H1 (cell line): ENCODE measurements around the gene CPEB1. TPM values are rescaled to one million over a fixed set of nuclear protein-coding genes. Genes with fewer than 3 reads are reported as not detected.

ENCODE experiments used
- CTCF ChIA-PET: fragments of 300-600 bp; sonication (Branson Sonifier 250); formaldehyde crosslinking; loops from one replicate; lab custom pipeline; 2021; ENCODE audit not compliant: partially characterized antibody; lab: Charles Lee
- POLR2A ChIA-PET: fragments of 300-600 bp; sonication (Branson Sonifier 250); formaldehyde crosslinking; loops from one replicate; lab custom pipeline; 2021; ENCODE audit warnings: inconsistent platforms; ENCODE audit not compliant: partially characterized antibody; lab: Charles Lee
- DNase-seq, 2 experiments: peaks; one replicate each; pipeline versions ENCODE4 v3.0.0 to v3.0.0-alpha.2; 2010 to 2022; ENCODE audit warnings: low spot score in 2 of 2, low read depth in 1 of 2, mixed read lengths in 1 of 2
- FAIRE-seq: peaks from 2 replicates; lab custom pipeline; 2011; peaks lifted over from hg19 to GRCh38; lab: Jason Lieb, UNC
- H2AFZ ChIP-seq: 2 replicates; pipeline ENCODE4 v1.8.1; 2012; ENCODE audit warnings: low read length, inconsistent platforms
- H2AK5ac ChIP-seq: 2 replicates; pipeline ENCODE4 v1.6.1; 2013; ENCODE audit warnings: low read depth, low read length
- H2BK120ac ChIP-seq: replicated peaks from 2 replicates; pipeline ENCODE3; 2013; ENCODE audit warnings: low read depth, low read length, inconsistent platforms
- H2BK12ac ChIP-seq: 2 replicates; pipeline ENCODE4 v1.6.1; 2013; ENCODE audit warnings: low read depth, low read length
- H2BK15ac ChIP-seq: 2 replicates; pipeline ENCODE4 v1.6.1; 2013; ENCODE audit warnings: low read length
- H2BK20ac ChIP-seq: 2 replicates; pipeline ENCODE4 v1.6.1; 2013; ENCODE audit warnings: low read length
- H2BK5ac ChIP-seq: 2 replicates; pipeline ENCODE4 v1.6.1; 2013; ENCODE audit warnings: low read depth, low read length
- H3K14ac ChIP-seq: 2 replicates; pipeline ENCODE4 v1.6.1; 2013; ENCODE audit warnings: inconsistent platforms; ENCODE audit not compliant: insufficient read length
- H3K18ac ChIP-seq: 2 replicates; pipeline ENCODE4 v1.6.1; 2013; ENCODE audit warnings: low read length; ENCODE audit errors: extremely low read depth
- H3K23ac ChIP-seq: 2 replicates; pipeline ENCODE4 v1.6.1; 2013; ENCODE audit warnings: inconsistent platforms; ENCODE audit not compliant: insufficient read length
- H3K23me2 ChIP-seq: 2 replicates; pipeline ENCODE4 v1.6.1; 2013; ENCODE audit warnings: low read depth, low read length
- H3K27ac ChIP-seq: 2 replicates; pipeline ENCODE4 v1.6.1; 2011; ENCODE audit warnings: low read depth, low read length, inconsistent platforms
- H3K27me3 ChIP-seq, 4 experiments: replicated peaks in 1 of 4; 1 replicate in 1 of 4; 2 replicates in 3 of 4; pipeline versions ENCODE4 v1.6.1 to v1.8.1; 2011 to 2013; ENCODE audit warnings: low read length in 3 of 4, mild to moderate bottlenecking in 3 of 4, inconsistent platforms in 2 of 4, mixed read lengths in 2 of 4, moderate library complexity in 1 of 4; ENCODE audit not compliant: control insufficient read depth in 3 of 4, insufficient read depth in 3 of 4; ENCODE audit errors: extremely low read depth in 1 of 4
- H3K36me3 ChIP-seq, 4 experiments: 2 replicates each; pipeline versions ENCODE4 v1.6.1 to v1.8.1; 2011 to 2013; ENCODE audit warnings: mild to moderate bottlenecking in 4 of 4, low read length in 3 of 4, moderate library complexity in 2 of 4, control low read depth in 1 of 4, inconsistent platforms in 1 of 4; ENCODE audit not compliant: insufficient read depth in 4 of 4, control insufficient read depth in 2 of 4
- H3K4ac ChIP-seq: replicated peaks from 2 replicates; pipeline ENCODE3; 2013; ENCODE audit warnings: low read length, low read depth, mixed read lengths, inconsistent platforms; ENCODE audit not compliant: insufficient read length
- H3K4me1 ChIP-seq, 4 experiments: replicated peaks in 1 of 4; 1 replicate in 1 of 4; 2 replicates in 3 of 4; pipeline versions ENCODE4 v1.6.1 to v1.8.1; 2011 to 2013; ENCODE audit warnings: low read length in 3 of 4, inconsistent platforms in 2 of 4, mixed read lengths in 1 of 4; ENCODE audit not compliant: insufficient read depth in 4 of 4, control insufficient read depth in 3 of 4
- H3K4me2 ChIP-seq, 2 experiments: 2 replicates each; pipeline versions ENCODE4 v1.6.1 to v1.8.1; 2011 to 2013; ENCODE audit warnings: low read depth in 2 of 2, low read length in 2 of 2, control low read depth in 1 of 2, inconsistent platforms in 1 of 2, mild to moderate bottlenecking in 1 of 2; ENCODE audit not compliant: insufficient read depth in 1 of 2
- H3K4me3 ChIP-seq, 4 experiments: fragments of 200-600, 300-600 bp in 1 of 4; sonication (generic), shearing (Covaris generic), sonication (Bioruptor Twin) in 1 of 4; 2 replicates each; pipeline versions ENCODE4 v1.5.1 to v1.8.1; 2011 to 2016; ENCODE audit warnings: low read length in 4 of 4, low read depth in 3 of 4, control low read depth in 2 of 4, inconsistent platforms in 2 of 4, mild to moderate bottlenecking in 2 of 4, mixed read lengths in 1 of 4, moderate library complexity in 1 of 4; ENCODE audit not compliant: insufficient read depth in 2 of 4; ENCODE audit errors: extremely low read depth in 1 of 4
- H3K56ac ChIP-seq: replicated peaks from 2 replicates; pipeline ENCODE3; 2013; ENCODE audit warnings: low read depth, mild to moderate bottlenecking, mixed read lengths, low read length, inconsistent platforms; ENCODE audit not compliant: insufficient read length
- H3K79me1 ChIP-seq: 2 replicates; pipeline ENCODE4 v1.6.1; 2013; ENCODE audit warnings: low read depth, low read length, control low read depth
- H3K79me2 ChIP-seq, 2 experiments: 2 replicates each; pipeline versions ENCODE4 v1.6.1 to v1.8.1; 2012 to 2013; ENCODE audit warnings: low read length in 2 of 2, mild to moderate bottlenecking in 2 of 2, inconsistent platforms in 1 of 2; ENCODE audit not compliant: insufficient read depth in 2 of 2, control insufficient read depth in 1 of 2
- H3K9ac ChIP-seq, 4 experiments: replicated peaks in 1 of 4; 1 replicate in 1 of 4; 2 replicates in 3 of 4; pipeline versions ENCODE4 v1.6.1 to v1.8.1; 2011 to 2013; ENCODE audit warnings: low read depth in 3 of 4, low read length in 3 of 4, control low read depth in 2 of 4, mild to moderate bottlenecking in 2 of 4, moderate library complexity in 2 of 4, inconsistent platforms in 1 of 4; ENCODE audit errors: extremely low read depth in 1 of 4
- H3K9me3 ChIP-seq, 2 experiments: 2 replicates each; pipeline versions ENCODE4 v1.6.1 to v1.8.1; 2012 to 2013; ENCODE audit warnings: mild to moderate bottlenecking in 2 of 2, moderate library complexity in 2 of 2, control low read depth in 1 of 2, inconsistent platforms in 1 of 2, low read depth in 1 of 2, low read length in 1 of 2, mixed read lengths in 1 of 2; ENCODE audit not compliant: insufficient read depth in 2 of 2
- H4K20me1 ChIP-seq, 2 experiments: replicated peaks in 1 of 2; 2 replicates each; pipeline versions ENCODE3 to v1.8.1; 2011 to 2013; ENCODE audit warnings: inconsistent platforms in 2 of 2, low read length in 2 of 2, mild to moderate bottlenecking in 1 of 2; ENCODE audit not compliant: insufficient read depth in 2 of 2, control insufficient read depth in 1 of 2
- H4K5ac ChIP-seq: 2 replicates; pipeline ENCODE4 v1.6.1; 2013; ENCODE audit warnings: low read length, low read depth, mixed read lengths, inconsistent platforms; ENCODE audit not compliant: insufficient read length
- H4K8ac ChIP-seq: 2 replicates; pipeline ENCODE4 v1.8.0; 2013; ENCODE audit warnings: mild to moderate bottlenecking, moderate library complexity, low read length, inconsistent platforms; ENCODE audit not compliant: insufficient read depth; ENCODE audit errors: extremely low read depth
- H4K91ac ChIP-seq: replicated peaks from 2 replicates; pipeline ENCODE3; 2013; ENCODE audit warnings: low read length, mixed read lengths, inconsistent platforms; ENCODE audit not compliant: insufficient read length
- GTF2F1 ChIP-seq: IDR thresholded peaks from 2 replicates; pipeline ENCODE4 v1.6.1; 2012; ENCODE audit warnings: low read depth, low read length, improper control_type of control experiment, borderline replicate concordance
- POU5F1 ChIP-seq: IDR thresholded peaks from 2 replicates; pipeline ENCODE4 v1.6.1; 2011; ENCODE audit warnings: low read depth, mild to moderate bottlenecking, low read length, moderate library complexity
- WGBS, 2 experiments: shearing (Covaris generic) in 1 of 2; methylation state at CpG; one replicate each; pipeline versions ENCODE4 v1.1.6 to v1.1.7; 2013 to 2015; ENCODE audit warnings: low lambda C conversion rate in 2 of 2, mixed read lengths in 2 of 2, inconsistent platforms in 1 of 2, low coverage in 1 of 2, missing lambda C conversion rate in 1 of 2; ENCODE audit not compliant: insufficient replicate concordance in 2 of 2, insufficient coverage in 1 of 2, insufficient read length in 1 of 2; ENCODE audit errors: extremely low coverage in 1 of 2, missing lambda C conversion rate in 1 of 2; 5-methylcytosine and 5-hydroxymethylcytosine counted together
- polyA plus RNA-seq, 7 experiments: library from polyadenylated mRNA; depleted of rRNA in 3 of 7; stranded (reverse) in 5 of 7; unstranded in 2 of 7; fragments of >200 nt in 5 of 7; fragments of 200-250 nt in 2 of 7; gene quantifications; 1 replicate in 5 of 7; 2 replicates in 1 of 7; 4 replicates in 1 of 7; pipeline versions ENCODE4 v1.2.1 to v1.2.3, GENCODE V29; 2011 to 2013; ENCODE audit warnings: missing spikeins in 2 of 7, mixed read lengths in 2 of 7
- total RNA-seq: library from RNA; stranded (reverse); fragmentation: NEBNext Ultra II Directional; extraction: Animal tissue kit (Norgen Biotek cat#: 25700); gene quantifications from 2 replicates; pipeline ENCODE4 v1.2.1, GENCODE V29; 2021

The CPEB1 gene
- total and polyA plus RNA-seq, 2 of the 8 experiments (the other 6 are each of a cell fraction or from before 2014, with no cell fraction given): 4.4 to 4.5 TPM

GRCh38 chr15:82655606-82656005 lies 8.4 kb upstream of the CPEB1 start:
- H3K9me3 ChIP-seq: 0 out of 4 replicates have a peak, but pooled peaks cover 0 to 2% of the 10 kb centered on the region in 2 experiments
- DNase-seq (no peak), FAIRE-seq (no peak)
- no peak overlapping the region for H2BK120ac ChIP-seq
- H3K23me2 ChIP-seq: no peaks in the 10 kb centered on the region
- no peaks in the 10 kb centered on the region for H3K36me3 ChIP-seq
- H3K79me1 ChIP-seq: no peaks in the 10 kb centered on the region; the same call in 1 of the 2 replicates
- H3K4me2 ChIP-seq: no peak overlapping the region
- H4K5ac ChIP-seq: no peak overlapping the region
- no peak overlapping the region for H2AFZ ChIP-seq
- H3K18ac ChIP-seq: no peak overlapping the region
- ChIA-PET POLR2A (no interaction called here), CTCF (interaction anchor here (1.0 kb wide), 1 partner anchor 12 kb away, joined by 3 read pairs; no protein-coding TSS in a partner anchor)
- no peak overlapping the region for H2BK12ac ChIP-seq
- H4K91ac ChIP-seq: no peak overlapping the region
- H3K27me3 ChIP-seq: no peaks in the 10 kb centered on the region; a peak in 2 of 7 replicates
- no peak overlapping the region for H3K4ac ChIP-seq
- no peak overlapping the region for H2BK20ac ChIP-seq
- 84% methylated on average over 3 of the region's 3 CpGs; no CpG with 5 or more reads in 1 of the 2 experiments for WGBS, 2 experiments
- no peak overlapping the region for H3K27ac ChIP-seq
- no peak overlapping the region for H2BK5ac ChIP-seq
- no peak for TF ChIP-seq POU5F1
- no peak for TF ChIP-seq GTF2F1
- no peaks in the 10 kb centered on the region for H3K4me1 ChIP-seq
- no peak overlapping the region for H2AK5ac ChIP-seq
- no peak overlapping the region for H3K14ac ChIP-seq
- no peak overlapping the region for H4K8ac ChIP-seq
- H3K9ac ChIP-seq: no peak overlapping the region
- H3K4me3 ChIP-seq: no peak overlapping the region
- H3K79me2 ChIP-seq: no peaks in the 10 kb centered on the region
- H3K56ac ChIP-seq: no peak overlapping the region
- H2BK15ac ChIP-seq: 0 out of 2 replicates have a peak overlapping the region, but pooled peaks have one; percentile 72
- no peak overlapping the region for H3K23ac ChIP-seq
- peaks cover 0 to 2% of the 10 kb centered on the region in 2 experiments for H4K20me1 ChIP-seq
